HG02610 (cell line): Measurements from ENCODE around the gene GRB10.

Experiments
- ATAC-seq: cut with Tn5 transposase; IDR thresholded peaks from one replicate; pipeline ENCODE4 v1.9.1; 2021; ENCODE audit warnings: mild to moderate bottlenecking, moderate library complexity; ENCODE audit not compliant: unreplicated experiment

GRB10 gene

DNA sequence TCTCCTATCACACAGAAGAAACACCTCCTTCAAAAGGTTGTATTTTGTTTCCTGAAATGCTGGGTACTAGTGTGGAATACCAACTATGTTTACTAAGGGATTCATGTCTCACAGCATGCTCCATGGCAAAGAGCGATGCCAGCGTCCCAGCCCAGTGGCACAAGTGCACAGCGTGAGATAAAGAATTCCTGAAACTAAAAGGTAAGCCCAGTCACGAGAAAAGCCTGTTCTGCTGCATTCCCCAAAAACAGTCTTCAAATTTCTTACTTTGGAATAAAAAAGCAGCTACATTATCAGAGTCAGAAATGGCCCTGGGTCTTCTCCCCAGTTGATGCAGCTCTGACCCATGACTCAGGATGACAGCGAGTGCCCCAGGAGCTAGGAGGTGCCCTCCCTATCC, 164.4 kb downstream of the GRB10 start:
- ATAC-seq: no peak

DNA sequence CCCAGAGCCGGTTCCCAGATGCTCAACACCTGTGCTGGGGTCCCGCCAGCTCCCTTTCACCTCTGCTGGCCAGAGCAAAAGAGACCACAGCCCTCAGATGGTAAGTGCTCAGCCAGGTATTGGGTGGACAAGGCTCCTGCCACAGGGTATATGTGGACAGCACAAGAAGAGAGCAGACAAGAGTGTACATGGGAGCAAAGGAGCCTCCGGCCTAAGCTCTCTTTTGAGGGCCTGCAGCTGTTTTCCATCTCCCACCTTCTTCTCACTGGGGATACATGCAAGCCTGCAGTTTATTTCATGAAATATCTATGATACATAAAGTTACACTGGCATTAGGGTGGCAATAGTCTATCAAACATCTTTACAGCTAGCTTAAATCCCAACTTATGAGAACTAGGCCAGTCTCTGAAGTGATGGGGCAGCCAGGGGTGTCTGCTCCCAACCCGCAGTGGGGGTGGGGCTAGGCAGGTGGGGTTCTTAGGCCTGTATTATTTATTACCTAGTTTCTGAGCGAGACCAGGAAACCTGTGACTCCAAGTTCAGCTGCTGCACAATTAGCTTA, 167.1 kb downstream of the GRB10 start:
- no peak for ATAC-seq

DNA sequence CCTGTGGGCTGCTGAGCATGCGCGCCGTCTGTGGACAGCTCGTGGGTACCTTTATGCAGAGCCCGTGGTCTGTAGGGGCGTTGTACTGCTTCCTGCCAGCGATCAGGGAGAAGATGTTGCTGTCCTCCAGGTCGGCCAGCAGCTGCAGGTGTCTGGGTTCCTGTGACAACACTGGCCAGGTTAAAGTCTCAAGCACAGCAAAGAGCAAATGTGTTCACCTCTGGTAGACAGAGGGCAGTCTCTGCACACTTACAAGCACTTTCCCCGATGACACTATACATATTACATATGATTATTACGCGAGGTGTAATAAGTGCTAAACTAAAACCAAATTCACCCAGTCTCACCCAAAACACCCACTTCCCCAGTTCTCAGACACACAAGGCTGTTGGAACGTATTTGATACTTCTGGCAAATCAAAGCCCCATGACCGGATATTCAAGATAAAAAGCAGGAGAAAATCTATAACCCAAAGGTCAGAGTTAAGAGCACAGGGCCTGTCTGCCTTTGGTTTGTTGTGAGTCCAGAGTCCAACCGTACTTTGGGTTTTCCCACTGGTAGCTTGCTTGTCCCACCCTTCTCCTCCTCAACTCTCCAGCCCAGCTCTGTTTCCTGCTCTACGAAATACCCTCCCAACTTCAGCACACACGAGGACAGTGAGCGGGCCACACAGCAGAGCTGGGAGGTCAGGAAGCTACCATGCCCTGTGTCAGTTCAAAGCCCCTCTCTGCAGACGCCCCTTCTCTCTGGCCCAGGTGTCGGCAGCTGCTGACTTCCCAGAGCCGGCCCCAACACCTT, 167.8 kb downstream of the GRB10 start:
- no peak for ATAC-seq

DNA sequence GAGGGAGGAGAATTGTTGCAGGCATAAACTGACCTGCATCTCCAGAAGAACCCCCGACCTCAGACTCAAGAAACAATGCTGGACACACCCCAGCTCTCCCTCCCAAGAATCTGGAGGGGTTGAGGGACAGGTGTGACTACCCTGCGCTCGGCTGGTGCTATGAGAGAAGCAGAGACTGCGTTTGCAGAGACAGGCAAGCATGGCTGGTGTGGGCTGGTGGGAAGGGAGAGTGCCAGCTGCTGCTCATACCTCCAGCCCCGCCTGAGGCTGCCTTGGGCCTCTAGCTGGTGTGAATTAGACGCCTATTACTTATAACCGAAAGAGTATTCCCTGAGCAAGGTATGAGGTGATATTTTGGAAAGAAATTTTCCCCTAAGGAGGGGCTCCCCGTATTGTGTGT, 169.2 kb downstream of the GRB10 start:
- ATAC-seq: no peak

DNA sequence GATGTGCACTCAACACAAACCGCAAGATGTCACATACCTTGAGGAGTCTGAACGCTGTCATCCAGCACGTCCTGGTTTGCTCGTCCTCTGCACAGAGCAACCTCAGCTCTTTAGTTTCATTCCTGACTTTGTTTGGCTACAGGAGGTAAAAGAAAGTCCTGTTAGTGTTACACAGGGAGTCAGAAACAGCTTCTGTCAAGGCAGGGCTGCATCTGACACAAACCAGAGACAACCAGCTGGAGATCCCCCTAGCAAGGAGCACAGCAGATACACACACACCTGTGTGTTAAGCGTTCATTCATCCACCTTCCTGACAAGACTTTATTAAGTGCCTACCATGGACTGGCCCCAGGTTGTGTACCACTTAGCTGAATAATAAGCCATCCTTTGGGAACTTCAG, 170.0 kb downstream of the GRB10 start:
- no peak for ATAC-seq

DNA sequence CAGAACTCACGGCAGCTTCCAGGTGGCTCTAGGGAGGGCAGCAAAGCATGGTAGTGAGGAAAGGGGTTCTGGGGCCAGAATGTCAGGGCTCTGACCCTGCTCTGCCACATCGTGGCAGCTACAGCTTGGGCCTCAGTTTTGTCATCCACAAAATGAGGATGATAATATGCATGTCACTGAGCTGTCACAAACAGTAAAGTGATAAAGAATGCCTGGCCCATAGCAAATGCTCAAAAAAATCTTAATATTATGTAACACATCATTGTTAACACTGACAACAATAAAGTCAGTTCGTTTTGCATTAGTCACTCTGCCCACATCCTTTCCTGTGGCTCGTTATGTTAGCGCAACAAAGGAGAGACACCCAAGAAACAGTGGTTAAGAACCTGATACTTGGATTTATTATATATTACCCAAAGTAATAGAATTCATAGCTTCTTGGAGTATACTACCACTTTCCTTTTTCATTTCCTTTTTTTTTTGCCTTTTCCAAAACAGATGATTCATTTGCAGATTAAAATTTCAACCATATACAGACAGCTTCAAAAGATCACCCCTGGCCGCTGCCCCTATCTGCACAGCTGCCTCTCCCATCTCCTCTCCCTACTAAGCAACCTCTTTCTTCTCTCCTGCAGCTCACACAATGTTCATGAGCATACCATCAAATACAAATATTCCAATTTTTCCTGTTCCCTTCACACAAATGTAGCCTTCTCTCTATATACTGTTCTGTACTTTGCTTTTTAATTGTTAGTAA, 172.0 kb downstream of the GRB10 start:
- ATAC-seq: peak; percentile 53

DNA sequence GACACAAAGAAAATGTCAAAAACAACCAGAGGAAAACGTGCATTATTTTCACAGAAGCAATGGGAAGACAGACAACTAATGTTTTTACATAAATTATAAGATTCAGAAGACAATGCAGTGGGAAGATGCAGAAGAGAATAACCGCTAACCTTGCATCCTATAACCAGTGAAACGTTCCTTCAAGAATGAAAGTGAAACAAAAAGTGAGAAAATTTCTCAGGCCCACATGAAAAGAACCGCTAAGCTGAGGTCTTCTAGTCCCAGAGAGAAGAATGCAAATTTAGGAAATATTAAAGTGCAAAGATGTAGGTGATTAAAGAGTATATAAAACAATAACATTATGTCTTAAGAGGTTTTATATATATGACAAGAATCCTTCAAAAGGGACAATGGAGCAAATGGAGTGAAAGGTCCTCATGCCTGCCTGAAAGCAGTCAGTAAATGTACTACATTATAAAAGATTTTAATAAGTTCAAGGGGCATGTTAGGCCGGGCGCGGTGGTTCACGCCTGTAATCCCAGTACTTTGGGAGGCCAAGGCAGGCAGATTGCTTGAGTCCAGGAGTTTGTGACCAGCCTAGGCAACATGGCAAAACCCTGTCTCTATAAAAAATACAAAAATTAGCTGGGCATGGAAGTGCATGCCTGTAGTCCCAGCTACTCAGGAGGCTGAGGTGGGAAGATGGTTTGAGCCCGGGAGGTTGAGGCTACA, 174.3 kb downstream of the GRB10 start:
- ATAC-seq: no peak

DNA sequence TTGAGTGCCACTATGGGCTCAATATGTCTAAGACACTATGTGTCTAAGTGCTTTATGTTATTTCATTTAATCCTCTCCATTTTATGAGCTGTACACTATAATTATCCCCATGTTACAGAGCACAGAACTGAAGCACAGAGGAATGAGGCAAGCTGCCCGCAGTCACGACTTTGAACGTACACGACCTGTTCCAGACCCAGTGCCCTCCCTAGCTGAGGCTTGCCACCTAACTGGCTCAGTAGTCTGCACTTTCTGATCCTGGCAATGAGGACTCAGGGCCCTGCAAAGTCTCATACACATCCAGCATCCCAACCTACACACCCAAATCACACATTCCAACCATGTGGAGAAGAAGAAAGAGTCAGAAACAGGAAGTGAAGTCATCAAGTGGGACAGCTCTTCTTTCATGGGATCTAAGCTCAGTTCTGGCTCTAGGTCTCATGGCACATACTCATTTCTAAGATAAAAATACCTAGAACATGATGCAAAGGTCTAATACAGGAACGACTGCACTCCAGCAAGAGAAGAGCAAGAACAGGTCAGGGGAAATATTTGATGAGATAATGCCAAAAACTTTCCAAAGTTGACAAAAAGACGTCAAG, 175.1 kb downstream of the GRB10 start:
- no peak for ATAC-seq

DNA sequence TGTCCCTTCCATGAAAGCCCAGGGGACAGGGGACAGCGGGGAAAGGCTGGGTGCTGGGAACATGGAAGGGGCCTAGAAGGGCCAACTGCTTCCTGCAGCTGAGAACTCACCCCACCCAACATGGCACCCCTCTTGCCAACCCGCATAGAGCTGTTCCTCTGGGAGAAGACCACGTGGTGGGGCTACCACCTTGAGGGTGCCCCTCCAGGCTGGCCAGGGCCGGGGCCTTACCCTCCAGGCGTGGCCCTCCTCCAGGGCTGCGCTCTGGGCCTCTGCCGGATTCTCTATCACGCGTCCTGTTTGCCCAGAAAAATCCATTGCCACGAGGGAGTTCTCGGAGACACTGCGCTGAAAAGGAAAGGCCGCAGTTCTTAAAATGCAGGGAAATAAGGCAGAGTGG, 177.6 kb downstream of the GRB10 start:
- ATAC-seq: no peak

DNA sequence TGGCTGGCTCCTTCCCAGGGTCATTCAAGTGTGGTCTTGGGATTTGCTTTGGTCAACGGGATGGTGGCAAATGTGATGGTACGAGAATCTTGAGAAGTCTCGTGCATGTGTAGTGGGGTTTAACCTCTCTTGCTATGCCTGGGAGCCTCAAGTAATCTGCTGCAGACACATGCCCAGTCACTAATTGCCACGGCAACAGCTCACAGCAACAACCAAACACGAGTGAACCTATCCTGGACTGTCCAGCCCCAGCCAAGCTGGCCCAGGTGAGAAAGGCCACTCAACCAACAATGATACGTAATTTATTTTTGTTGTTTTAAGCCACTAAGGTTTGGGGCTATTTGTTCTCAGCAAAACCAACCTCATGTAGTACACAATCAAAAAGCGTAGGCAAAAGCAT, 179.4 kb downstream of the GRB10 start:
- ATAC-seq: no peak

DNA sequence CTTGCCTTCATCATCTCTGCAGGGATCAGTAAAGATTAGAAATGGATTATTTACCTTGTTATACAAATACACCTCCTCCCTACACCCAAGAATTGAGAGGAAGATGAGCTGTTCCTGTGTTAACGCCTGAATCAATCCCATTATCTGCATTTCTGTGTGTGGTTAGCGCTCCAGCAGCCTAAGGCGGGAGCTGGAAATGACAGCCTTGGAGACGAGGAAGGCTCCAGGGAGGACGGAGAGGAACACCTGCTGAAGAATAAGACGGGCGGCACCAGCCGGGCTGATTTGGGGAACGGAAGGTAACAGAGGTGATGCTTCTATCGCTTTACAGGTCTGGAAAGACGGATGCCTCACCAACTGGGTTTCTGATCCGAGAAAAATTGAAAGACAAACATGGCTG, 183.3 kb downstream of the GRB10 start:
- ATAC-seq: no peak

DNA sequence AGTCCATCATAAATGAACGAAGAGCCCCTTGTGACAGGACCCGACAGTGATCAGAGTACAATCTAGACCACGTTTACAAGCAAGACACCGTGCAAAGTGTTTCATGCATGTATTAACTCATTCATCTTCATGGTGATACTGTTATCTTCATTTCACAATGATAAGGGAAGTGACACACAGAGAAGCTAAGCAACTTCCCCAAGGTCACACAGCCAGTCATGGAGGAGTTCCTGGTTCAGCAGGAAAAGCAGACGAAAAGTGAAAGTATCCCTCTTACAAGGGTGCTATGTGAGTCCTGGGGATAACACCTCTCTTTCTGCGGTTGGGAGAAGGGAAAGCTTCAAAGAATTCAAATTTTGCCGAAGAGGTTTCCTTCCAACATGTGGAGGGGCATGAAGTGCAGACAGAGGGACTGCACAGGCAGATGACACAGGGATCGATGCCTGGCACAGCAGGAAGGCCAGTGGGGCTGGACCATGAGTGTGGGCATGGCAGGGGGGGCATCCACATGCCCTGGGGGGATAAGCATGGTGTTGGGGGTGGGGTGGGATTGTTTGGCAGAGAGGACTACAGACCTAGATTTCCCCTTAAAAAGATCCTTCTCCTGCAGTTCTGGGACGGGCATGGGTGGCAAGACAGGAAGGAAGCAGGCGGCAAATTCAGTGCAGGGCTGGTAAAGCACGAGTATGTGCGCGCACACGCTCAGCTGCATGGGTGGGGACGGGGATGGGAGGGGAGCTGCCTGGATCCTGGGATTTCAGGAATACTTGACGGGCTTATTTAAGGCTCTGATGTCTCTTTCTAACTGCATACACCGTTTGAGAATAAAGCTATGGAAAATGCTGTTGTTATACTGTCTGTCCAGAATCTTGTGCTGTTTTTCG, 184.0 kb downstream of the GRB10 start:
- no peak for ATAC-seq

DNA sequence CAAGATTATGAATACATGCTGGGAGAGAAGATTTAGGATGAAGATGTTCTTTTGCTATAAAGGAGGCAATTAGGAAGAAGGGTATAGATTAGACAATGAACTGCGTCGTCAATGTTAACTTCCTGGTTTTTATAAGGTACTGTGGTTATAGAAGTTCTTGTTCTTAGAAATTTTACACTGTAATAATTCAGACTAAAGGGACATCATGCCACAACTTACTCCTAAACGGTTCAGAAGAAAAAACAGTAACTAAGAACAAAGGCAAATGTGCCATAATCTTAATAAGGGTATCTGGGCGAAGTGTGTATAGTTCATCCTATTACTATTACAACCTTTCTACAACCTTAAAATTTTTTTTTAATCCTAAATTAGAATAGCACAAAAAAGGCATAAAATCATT, 186.2 kb downstream of the GRB10 start:
- ATAC-seq: no peak

DNA sequence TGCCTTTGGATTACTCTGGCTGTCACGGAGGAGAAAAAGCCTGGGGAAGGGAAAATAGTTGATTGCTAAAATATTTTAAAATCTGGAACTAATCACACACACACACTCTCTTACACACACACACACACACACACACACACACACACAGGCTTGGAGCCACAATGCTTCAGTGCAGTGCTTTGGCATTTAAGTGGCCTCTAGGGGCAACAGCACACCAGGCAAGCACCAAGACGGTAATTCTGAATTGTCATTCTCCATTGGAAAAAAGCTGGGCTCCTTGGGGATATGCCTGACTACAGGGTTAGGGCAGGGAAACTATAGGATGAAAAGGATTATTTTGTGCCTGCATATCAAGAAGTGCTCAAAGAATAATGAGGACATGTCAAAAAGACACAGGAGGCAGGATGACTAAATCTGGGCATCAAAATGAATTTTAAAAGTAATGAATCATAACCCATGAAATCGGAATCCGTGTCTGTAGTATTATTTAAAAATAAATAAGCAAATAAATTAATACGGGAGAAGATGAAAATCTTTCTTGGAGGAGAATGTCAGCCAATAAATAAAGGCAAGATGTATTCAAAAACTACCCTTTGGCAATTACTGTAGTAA, 187.1 kb downstream of the GRB10 start:
- peak; percentile 17 for ATAC-seq

DNA sequence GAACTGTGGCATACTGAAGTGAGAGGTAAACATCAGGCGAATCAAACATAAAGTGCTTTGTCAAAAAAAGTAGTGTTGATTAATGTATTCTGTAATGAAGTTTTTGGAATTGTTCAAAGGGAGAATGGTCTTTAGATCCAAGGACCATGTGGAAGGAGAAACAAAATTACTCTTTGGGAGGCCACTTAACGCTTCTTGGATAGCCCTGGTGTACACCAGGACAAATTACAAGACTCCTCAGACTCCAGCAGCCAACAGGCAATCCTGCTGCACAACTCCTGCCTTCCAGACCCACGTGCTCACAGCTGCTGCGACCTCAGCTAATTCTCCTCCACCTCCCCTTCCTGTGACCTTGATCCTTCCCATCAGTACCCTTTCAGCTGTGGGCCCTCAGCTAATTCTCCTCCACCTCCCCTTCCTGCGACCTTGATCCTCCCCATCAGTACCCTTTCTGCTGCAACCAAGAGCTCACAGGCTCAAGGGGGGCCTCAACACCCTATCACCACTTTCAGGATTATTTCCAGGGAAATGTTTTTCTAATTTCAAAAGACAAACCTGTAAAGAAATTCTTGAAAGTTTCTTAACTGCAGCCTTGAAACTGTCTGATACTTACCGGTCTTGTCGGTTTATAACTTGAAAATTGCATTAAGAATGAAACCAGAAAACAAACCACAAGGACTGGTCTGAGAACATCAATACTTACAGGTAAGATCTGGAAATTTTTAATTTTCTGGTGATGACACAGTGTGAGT, 187.8 kb downstream of the GRB10 start:
- ATAC-seq: peak; percentile 78

DNA sequence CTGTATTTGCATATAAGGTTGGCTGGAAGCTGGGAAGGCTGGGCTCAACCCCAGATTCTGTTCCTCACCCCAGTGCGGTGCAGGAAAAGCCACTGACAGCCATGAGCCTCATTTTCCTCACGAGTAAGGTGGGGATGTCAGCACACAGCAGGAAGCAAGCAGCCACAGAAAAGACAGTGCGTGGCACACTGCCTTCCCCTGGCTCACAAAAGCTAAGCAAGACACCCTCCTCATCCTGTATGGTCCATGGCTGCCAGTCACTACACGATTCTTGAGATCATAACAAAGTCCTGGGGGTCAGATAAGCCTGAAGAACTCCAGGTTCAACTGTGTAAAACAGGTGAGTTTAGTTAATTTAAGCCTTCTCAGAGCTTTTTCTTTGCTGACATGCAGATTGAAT, 188.6 kb downstream of the GRB10 start:
- ATAC-seq: no peak

DNA sequence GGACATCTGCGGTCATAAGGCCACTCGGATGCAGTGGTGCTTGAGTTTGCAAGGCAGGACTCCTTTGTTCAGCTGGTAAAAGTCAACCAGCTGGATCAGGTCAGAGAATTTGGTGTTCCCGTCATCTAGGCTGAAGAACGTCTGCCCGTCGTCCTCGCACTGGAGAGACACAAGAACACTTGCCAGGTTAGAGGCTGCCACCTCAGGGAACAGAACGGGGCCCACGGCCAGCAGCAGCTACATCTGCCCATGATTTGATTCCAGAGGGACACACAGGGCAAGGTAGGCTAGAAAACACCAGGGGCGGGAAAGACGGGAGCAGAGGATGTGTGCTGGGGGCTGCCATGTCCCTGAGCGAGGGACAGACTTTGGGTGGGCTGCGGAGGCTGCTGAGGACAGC, 189.8 kb downstream of the GRB10 start:
- ATAC-seq: no peak

DNA sequence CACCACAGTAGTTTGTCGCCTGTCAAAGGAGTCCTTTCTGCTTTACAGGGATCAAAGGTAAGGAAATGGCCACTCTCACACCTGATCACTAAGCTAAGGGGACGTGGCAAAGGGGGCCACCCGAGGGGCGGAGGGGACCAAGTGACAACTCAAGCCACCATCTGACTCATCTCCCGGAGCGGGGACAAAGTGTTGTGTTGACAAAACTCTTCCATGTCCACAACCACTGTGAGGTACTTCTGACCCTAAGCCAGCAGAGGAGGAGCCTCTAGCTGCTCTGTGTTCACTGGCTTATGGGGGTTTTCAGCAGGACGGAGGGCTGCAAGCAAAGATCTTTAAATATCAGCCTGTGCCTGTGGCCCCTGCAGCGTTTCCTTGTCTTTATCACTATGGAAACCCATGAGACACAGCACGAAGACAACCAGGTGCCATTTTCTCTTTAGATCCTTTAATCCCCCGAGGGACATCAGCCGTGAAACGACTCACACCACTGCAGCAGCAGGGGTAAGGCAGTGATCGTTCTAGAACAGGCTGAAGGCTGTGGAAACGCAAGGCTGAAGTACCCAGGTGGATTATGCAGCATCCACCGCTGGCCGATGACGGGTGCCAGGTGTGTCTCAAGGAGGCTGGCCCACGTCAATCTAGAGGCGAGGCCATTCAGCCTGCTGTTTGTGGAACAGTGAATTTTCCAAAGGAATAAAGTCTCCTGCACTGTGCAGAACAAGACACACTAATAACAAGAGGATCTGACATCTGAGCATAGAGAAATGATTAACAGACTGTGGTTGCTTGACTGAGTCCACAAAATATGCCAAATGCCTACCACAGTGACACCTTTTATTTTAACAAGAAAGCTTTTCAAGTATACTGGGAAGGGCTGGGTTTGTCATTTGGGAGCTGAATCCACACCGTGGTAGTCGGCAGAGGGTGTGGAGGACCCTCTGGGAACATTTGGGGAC, 190.9 kb downstream of the GRB10 start:
- ATAC-seq: no peak
